Measurements from ENCODE around the gene THAP9. TPM values are rescaled to one million over a fixed set of nuclear protein-coding genes. Genes with fewer than 3 reads are reported as not detected.
"Not testable (repeated sequence)": the region's sequence is repeated elsewhere in the genome, so short reads cannot be mapped to it uniquely, and the experiment has no call there.

THAP9 gene
- total RNA-seq, 1 experiment from 2014 or later, result 7.2 TPM

DNA sequence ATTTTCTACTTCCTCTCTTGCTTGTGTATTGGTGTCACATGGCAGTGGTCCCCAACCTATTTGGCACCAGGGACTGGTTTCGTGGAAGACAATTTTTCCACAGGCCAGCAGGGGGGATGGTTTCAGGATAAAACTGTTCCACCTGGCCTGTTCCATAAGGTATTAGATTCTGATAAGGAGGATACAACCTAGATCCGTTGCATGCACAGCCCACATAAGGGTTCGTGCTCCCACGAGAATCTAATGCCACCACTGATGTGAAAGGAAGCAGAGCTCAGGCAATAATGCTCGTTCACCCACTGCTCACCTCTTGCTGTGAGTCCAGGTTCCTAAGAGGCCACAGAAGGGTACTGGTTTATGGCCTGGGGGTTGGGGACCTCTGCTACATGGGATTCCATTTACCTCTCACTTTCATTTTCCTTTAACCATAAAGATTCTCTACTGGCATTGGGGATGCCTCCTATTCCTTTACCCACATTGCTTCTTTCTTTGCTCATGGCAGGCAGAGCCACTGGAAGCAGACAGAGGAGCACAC is 47.7 kb upstream of the THAP9 start:
- no peak for DNase-seq
- Mint-ChIP-seq H3K4me1 (ENCODE audit: low read depth, unreplicated experiment) (no peaks in the 10 kb centered on the region), H3K4me3 (ENCODE audit: low read depth, unreplicated experiment) (no peak overlapping the region)

GRCh38 chr4:82860487-82860886 is 40.0 kb upstream of the THAP9 start:
- intact Hi-C loops (cut with micrococcal nuclease; ENCODE audit: unreplicated experiment); H3K9me3 Mint-ChIP-seq (ENCODE audit: low read depth, unreplicated experiment); CTCF ChIA-PET; H3K4me3 Mint-ChIP-seq (ENCODE audit: low read depth, unreplicated experiment); H3K4me1 Mint-ChIP-seq (ENCODE audit: low read depth, unreplicated experiment); H3K27ac Mint-ChIP-seq (ENCODE audit: unreplicated experiment); BruUV-seq (replicated peaks); DNase-seq; H3K27me3 Mint-ChIP-seq (ENCODE audit: unreplicated experiment): not testable (repeated sequence)
- H3K36me3 Mint-ChIP-seq (ENCODE audit: insufficient read depth, unreplicated experiment), result peaks cover 45% of the 10 kb centered on the region

More for the DNA sequence above, 47.7 kb upstream of the THAP9 start:
- Mint-ChIP-seq H3K9me3 (ENCODE audit: low read depth, unreplicated experiment) (no peaks in the 10 kb centered on the region), H3K36me3 (ENCODE audit: insufficient read depth, unreplicated experiment) (peaks cover 48% of the 10 kb centered on the region), H3K27me3 (ENCODE audit: unreplicated experiment) (no peaks in the 10 kb centered on the region), H3K27ac (ENCODE audit: unreplicated experiment) (no peak overlapping the region)
- no TSS peak for BruUV-seq (replicated peaks)
- CTCF ChIA-PET, result interaction anchor here (1.1 kb wide), 1 partner anchor 392 kb away, joined by 4 read pairs; no protein-coding TSS in a partner anchor
- intact Hi-C loops (cut with micrococcal nuclease; ENCODE audit: unreplicated experiment), result loop anchor here (5.0 kb wide), 1 partner anchor 429 kb away; the partner anchor contains the start of gene COQ2
- TF ChIP-seq, protein P1, sequence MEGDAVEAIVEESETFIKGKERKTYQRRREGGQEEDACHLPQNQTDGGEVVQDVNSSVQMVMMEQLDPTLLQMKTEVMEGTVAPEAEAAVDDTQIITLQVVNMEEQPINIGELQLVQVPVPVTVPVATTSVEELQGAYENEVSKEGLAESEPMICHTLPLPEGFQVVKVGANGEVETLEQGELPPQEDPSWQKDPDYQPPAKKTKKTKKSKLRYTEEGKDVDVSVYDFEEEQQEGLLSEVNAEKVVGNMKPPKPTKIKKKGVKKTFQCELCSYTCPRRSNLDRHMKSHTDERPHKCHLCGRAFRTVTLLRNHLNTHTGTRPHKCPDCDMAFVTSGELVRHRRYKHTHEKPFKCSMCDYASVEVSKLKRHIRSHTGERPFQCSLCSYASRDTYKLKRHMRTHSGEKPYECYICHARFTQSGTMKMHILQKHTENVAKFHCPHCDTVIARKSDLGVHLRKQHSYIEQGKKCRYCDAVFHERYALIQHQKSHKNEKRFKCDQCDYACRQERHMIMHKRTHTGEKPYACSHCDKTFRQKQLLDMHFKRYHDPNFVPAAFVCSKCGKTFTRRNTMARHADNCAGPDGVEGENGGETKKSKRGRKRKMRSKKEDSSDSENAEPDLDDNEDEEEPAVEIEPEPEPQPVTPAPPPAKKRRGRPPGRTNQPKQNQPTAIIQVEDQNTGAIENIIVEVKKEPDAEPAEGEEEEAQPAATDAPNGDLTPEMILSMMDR (IDR thresholded peaks at IDR 0.05; ENCODE audit: unreplicated experiment), result peak; percentile 8

- no TSS peak for BruUV-seq (replicated peaks)
- H3K4me1 Mint-ChIP-seq (ENCODE audit: low read depth, unreplicated experiment), result peaks cover 19% of the 10 kb centered on the region
Measured at GRCh38 chr4:82861529-82861928, 39.0 kb upstream of the THAP9 start.

DNA sequence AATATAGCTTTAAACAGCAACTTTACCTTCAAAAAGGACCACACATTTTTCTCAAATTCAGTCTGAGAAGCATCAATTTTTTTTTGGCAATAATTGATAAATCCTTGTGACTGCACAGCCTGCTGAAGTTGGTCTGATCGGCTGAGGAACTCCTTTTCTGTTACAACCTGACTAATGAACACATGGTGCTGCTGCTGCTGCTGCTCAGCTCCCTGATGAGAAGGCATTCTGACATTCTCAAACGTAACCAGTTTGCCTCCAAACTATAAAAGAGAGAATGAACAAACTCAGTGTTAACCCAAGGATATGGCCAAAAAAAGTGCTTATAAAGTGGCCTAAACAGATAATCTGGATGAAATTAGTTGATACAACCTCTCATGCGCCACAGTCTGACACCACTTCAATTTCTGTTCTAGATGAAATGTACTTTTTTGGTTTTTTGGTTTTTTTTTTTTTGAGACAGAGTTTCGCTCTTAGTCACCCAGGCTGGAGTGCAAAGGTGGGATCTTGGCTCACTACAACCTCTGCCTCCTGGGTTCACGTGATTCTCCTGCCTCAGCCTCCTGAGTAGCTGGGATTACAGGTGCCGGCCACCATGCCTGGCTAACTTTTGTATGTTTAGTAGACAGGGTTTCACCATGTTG is 36.1 kb upstream of the THAP9 start:
- peak overlapping the region; percentile 68 for H3K27ac Mint-ChIP-seq (ENCODE audit: unreplicated experiment)
- H3K36me3 Mint-ChIP-seq (ENCODE audit: insufficient read depth, unreplicated experiment), result peaks cover 55% of the 10 kb centered on the region
- CTCF ChIA-PET, result no interaction called here

More at GRCh38 chr4:82861529-82861928, 39.0 kb upstream of the THAP9 start:
- Mint-ChIP-seq H3K36me3 (ENCODE audit: insufficient read depth, unreplicated experiment) (peaks cover 48% of the 10 kb centered on the region), H3K27me3 (ENCODE audit: unreplicated experiment) (no peaks in the 10 kb centered on the region), H3K9me3 (ENCODE audit: low read depth, unreplicated experiment) (no peaks in the 10 kb centered on the region), H3K27ac (ENCODE audit: unreplicated experiment) (no peak overlapping the region), H3K4me3 (ENCODE audit: low read depth, unreplicated experiment) (no peak overlapping the region)
- no peak for DNase-seq
- intact Hi-C loops (cut with micrococcal nuclease; ENCODE audit: unreplicated experiment), result no loop called here
- TF ChIP-seq, protein P1 (IDR thresholded peaks at IDR 0.05; ENCODE audit: unreplicated experiment), result no peak
- CTCF ChIA-PET, result no interaction called here

More for the DNA sequence above, 36.1 kb upstream of the THAP9 start:
- no peaks in the 10 kb centered on the region for H3K27me3 Mint-ChIP-seq (ENCODE audit: unreplicated experiment)
- H3K4me3 Mint-ChIP-seq (ENCODE audit: low read depth, unreplicated experiment), result peak overlapping the region; percentile 3
- intact Hi-C loops (cut with micrococcal nuclease; ENCODE audit: unreplicated experiment), result no loop called here
- no peaks in the 10 kb centered on the region for H3K9me3 Mint-ChIP-seq (ENCODE audit: low read depth, unreplicated experiment)
- peaks cover 25% of the 10 kb centered on the region for H3K4me1 Mint-ChIP-seq (ENCODE audit: low read depth, unreplicated experiment)
- DNase-seq, result no peak
- BruUV-seq (replicated peaks), result no TSS peak
- TF ChIP-seq, protein P1 (IDR thresholded peaks at IDR 0.05; ENCODE audit: unreplicated experiment), result no peak

All from Calu3 (cell line).